Measurements from ENCODE around the gene CCNQ. TPM values are rescaled to one million over a fixed set of nuclear protein-coding genes. Genes with fewer than 3 reads are reported as not detected.

CCNQ gene
- total RNA-seq, 1 donor from 2014 or later = 15.2 TPM

DNA sequence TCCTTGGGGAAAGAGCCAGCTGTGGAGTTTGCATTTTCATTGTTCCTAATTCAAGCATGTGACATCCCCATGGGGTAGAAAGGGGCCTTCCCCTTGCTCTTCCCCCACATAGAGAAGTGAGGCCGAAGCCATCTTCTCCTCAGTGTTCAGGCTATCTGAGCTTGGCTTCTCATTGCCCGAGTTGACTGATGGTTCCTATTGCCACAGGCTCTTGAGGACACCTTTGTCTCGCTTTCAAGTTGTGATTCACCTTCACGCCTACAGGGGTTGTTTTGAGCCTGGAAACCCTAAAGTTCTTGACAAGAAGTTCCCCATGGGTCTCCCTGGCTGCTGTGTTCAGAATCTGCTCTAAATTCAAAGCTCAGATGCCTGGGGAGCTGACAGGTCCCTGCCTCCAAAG, 25.0 kb downstream of the CCNQ start:
- no peak for TF ChIP-seq EZH2phosphoT487 (IDR thresholded peaks at IDR 0.05)
- TF ChIP-seq EZH2 (IDR thresholded peaks at IDR 0.05) = no peak
- TF ChIP-seq CTCF (IDR thresholded peaks at IDR 0.05) = no peak
- Mint-ChIP-seq H3K4me3 (no peak overlapping the region), H3K4me1 (peaks cover 10% of the 10 kb centered on the region), H3K27me3 (ENCODE audit: insufficient read depth, low read depth) (peaks cover 2% of the 10 kb centered on the region), H3K27ac (no peak overlapping the region), H3K36me3 (no peaks in the 10 kb centered on the region), H3K9me3 (peaks cover 37% of the 10 kb centered on the region)
- no peak overlapping the region for H3K9ac ChIP-seq
- H3K4me2 ChIP-seq = no peak overlapping the region
- H2AFZ ChIP-seq (replicated peaks) = no peak overlapping the region
- no peaks in the 10 kb centered on the region for H4K20me1 ChIP-seq (ENCODE audit: low read depth)
- no peaks in the 10 kb centered on the region for H3K79me2 ChIP-seq (ENCODE audit: low read depth)
- no peaks in the 10 kb centered on the region for H3K36me3 ChIP-seq
- H3K27ac ChIP-seq = no peak overlapping the region
- DNase-seq (ENCODE audit: low spot score) = no peak
- peaks cover 6% of the 10 kb centered on the region for H3K4me1 ChIP-seq
- no peaks in the 10 kb centered on the region for H3K9me3 ChIP-seq (ENCODE audit: low read depth)
- H3F3A ChIP-seq (ENCODE audit: low read depth) = peaks cover 9% of the 10 kb centered on the region
- H3K27me3 ChIP-seq = no peaks in the 10 kb centered on the region
- no peak overlapping the region for H3K4me3 ChIP-seq

GRCh38 chrX:153572601-153573000, 26.3 kb downstream of the CCNQ start:
- Mint-ChIP-seq H3K4me3 (no peak overlapping the region), H3K27ac (no peak overlapping the region), H3K9me3 (peaks cover 36% of the 10 kb centered on the region), H3K27me3 (ENCODE audit: insufficient read depth, low read depth) (peaks cover 2% of the 10 kb centered on the region), H3K4me1 (peaks cover 2% of the 10 kb centered on the region), H3K36me3 (no peaks in the 10 kb centered on the region)
- no peaks in the 10 kb centered on the region for H3K9me3 ChIP-seq (ENCODE audit: low read depth)
- H2AFZ ChIP-seq (replicated peaks) = no peak overlapping the region
- no peaks in the 10 kb centered on the region for H3K79me2 ChIP-seq (ENCODE audit: low read depth)
- H3K4me2 ChIP-seq = no peak overlapping the region
- no peaks in the 10 kb centered on the region for H3K36me3 ChIP-seq
- H3K27me3 ChIP-seq = no peaks in the 10 kb centered on the region
- no peaks in the 10 kb centered on the region for H4K20me1 ChIP-seq (ENCODE audit: low read depth)
- DNase-seq (ENCODE audit: low spot score) = no peak
- H3K27ac ChIP-seq = no peak overlapping the region
- no peaks in the 10 kb centered on the region for H3K4me1 ChIP-seq
- no peak overlapping the region for H3K9ac ChIP-seq
- no peak overlapping the region for H3K4me3 ChIP-seq
- TF ChIP-seq EZH2 (IDR thresholded peaks at IDR 0.05) (no peak), EZH2phosphoT487 (IDR thresholded peaks at IDR 0.05) (no peak), CTCF (IDR thresholded peaks at IDR 0.05) (no peak)
- H3F3A ChIP-seq (ENCODE audit: low read depth) = no peaks in the 10 kb centered on the region

GRCh38 chrX:153571534-153571908, 27.4 kb downstream of the CCNQ start:
- peaks cover 2% of the 10 kb centered on the region for H3K27me3 Mint-ChIP-seq (ENCODE audit: insufficient read depth, low read depth)
- H3K4me3 Mint-ChIP-seq = no peak overlapping the region
- Histone ChIP-seq H3K27ac (no peak overlapping the region), H3K79me2 (ENCODE audit: low read depth) (no peaks in the 10 kb centered on the region), H2AFZ (replicated peaks) (no peak overlapping the region), H3K36me3 (no peaks in the 10 kb centered on the region), H3K27me3 (no peaks in the 10 kb centered on the region), H3K9me3 (ENCODE audit: low read depth) (no peaks in the 10 kb centered on the region), H4K20me1 (ENCODE audit: low read depth) (no peaks in the 10 kb centered on the region), H3F3A (ENCODE audit: low read depth) (no peaks in the 10 kb centered on the region), H3K4me1 (no peaks in the 10 kb centered on the region), H3K9ac (no peak overlapping the region), H3K4me2 (no peak overlapping the region), H3K4me3 (no peak overlapping the region)
- H3K36me3 Mint-ChIP-seq = no peaks in the 10 kb centered on the region
- peaks cover 4% of the 10 kb centered on the region for H3K4me1 Mint-ChIP-seq
- no peak for DNase-seq (ENCODE audit: low spot score)
- no peak overlapping the region for H3K27ac Mint-ChIP-seq
- no peak for TF ChIP-seq EZH2 (IDR thresholded peaks at IDR 0.05)
- peaks cover 37% of the 10 kb centered on the region for H3K9me3 Mint-ChIP-seq

- H3K9me3 Mint-ChIP-seq = peaks cover 28% of the 10 kb centered on the region
- H3K79me2 ChIP-seq (ENCODE audit: low read depth) = no peaks in the 10 kb centered on the region
- TF ChIP-seq CTCF (IDR thresholded peaks at IDR 0.05) = no peak
- H3K27ac Mint-ChIP-seq = no peak overlapping the region
- H2AFZ ChIP-seq (replicated peaks) = no peak overlapping the region
- H3F3A ChIP-seq (ENCODE audit: low read depth) = no peaks in the 10 kb centered on the region
- no peaks in the 10 kb centered on the region for H4K20me1 ChIP-seq (ENCODE audit: low read depth)
- no peak for DNase-seq (ENCODE audit: low spot score)
- no peak overlapping the region for H3K4me2 ChIP-seq
- H3K27me3 Mint-ChIP-seq (ENCODE audit: insufficient read depth, low read depth) = peaks cover 4% of the 10 kb centered on the region
- H3K4me1 Mint-ChIP-seq = peaks cover 7% of the 10 kb centered on the region
- H3K9ac ChIP-seq = no peak overlapping the region
- H3K27me3 ChIP-seq = no peaks in the 10 kb centered on the region
- H3K36me3 Mint-ChIP-seq = no peaks in the 10 kb centered on the region
- H3K4me3 ChIP-seq = no peak overlapping the region
- H3K4me1 ChIP-seq = no peaks in the 10 kb centered on the region
- H3K4me3 Mint-ChIP-seq = no peak overlapping the region
- no peaks in the 10 kb centered on the region for H3K9me3 ChIP-seq (ENCODE audit: low read depth)
- no peaks in the 10 kb centered on the region for H3K36me3 ChIP-seq
- no peak overlapping the region for H3K27ac ChIP-seq
Observed at GRCh38 chrX:153569475-153569874, 29.5 kb downstream of the CCNQ start.

All from neural progenitor cell (in vitro differentiated cells).